NCI-H1436 treated with DMSO at 0.1 percent for 48 hours (cell line): ENCODE data around the gene ABCA2.
A peak's percentile ranks its signal among the peaks of the same experiment; 100 is the strongest.

Experiments
- DNase-seq: peaks from one replicate; lab custom pipeline; 2025; lab: John Stamatoyannopoulos, UW

ABCA2 gene

DNA sequence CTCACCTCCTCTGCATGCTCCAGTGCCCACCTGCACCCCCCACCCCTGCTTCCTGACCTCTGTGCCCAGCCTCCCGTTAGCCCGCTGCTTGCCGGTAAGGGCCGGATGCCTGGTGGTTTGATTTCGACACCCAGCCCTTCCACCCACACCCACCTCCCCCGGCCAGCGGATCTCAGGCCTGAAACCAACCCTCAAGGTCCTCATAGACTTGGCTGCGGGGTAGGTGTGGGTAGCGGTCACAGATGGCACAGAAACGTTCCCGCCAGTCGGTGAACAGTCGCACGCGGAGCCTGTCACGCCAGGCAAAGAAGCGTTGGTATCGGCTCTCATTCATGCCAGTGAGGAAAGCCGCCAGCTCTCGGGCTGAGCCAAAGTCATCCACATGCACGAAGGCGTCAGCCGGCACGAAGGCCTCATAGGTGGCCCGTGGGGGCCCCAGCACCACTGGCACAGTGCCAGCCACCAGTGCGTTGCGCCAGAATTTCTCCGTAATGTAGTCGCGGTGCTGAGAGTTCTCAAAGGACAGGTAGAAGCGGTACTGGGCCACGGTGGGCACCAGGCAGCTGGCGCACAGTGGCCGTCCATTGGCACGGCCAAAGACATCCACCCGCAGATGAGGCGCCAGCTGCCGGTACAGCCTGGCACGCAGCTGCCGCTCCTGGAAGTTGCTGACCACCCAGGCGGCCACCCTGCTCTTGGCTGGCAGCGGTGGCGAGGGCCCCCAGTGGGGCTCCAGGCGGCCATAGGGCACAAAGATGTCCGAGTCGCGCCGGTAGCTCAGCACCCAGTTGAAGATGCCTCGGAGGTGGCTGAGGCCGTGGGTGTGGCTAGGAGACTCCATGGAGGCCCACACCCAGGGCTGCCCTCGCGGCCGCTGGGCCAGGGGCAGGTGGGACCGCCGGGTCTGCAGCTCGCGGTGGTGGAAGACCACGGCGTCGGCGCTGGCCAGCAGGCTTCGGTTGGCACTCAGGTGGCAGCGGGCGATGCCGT lies 2.8 kb upstream of the ABCA2 start:
- DNase-seq = no peak

DNA sequence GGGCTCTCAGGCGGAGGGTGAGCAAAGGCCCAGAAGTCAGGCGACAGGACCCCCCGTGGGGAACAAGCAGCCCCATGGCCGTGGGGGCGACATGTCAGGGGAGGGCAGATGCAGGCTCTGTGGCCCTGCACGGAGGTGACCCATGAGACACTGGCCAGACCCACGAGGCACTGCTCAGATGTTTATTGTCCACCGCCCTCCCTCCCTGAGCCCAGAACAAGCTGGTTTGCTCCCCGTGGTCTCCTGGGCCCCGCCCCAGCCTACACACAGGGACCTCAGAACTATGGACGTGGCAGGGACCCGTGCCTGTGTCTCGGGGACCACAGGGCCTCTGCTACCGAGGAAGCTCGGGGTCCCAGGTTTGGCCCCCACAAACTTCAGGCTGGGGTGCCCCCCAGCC lies 2.0 kb upstream of the ABCA2 start:
- no peak for DNase-seq

GRCh38 chr9:137029058-137029936 lies 1.3 kb upstream of the ABCA2 start:
- DNase-seq = no peak

- no peak for DNase-seq
Measured at GRCh38 chr9:137028263-137029057, 423 bp upstream of the ABCA2 start.

DNA sequence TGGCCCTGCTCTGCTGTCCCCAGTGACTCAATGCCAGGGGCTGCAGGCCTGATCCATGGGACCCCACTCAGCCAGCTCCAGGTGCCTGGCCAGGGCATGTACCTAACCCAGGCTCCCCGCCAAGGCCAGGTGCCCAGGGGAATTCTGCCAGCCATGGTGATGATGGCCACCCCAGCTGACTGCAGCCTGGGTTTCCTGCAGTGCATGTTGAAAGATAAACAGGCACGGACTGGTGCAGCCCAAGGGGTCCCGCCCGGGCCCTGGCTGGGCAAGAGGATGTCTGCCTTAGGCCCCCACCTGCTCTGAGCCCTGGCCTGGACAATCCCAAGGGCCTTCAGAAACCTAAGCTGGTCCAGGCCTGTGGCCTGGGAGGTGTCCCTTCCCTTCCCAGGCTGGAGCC lies 1.2 kb downstream of the ABCA2 start:
- DNase-seq = no peak

- DNase-seq = no peak
Measured at GRCh38 chr9:137026384-137026783, 1.7 kb downstream of the ABCA2 start.

- peak; percentile 62 for DNase-seq
Measured at GRCh38 chr9:137025517-137025966, 2.5 kb downstream of the ABCA2 start.

DNA sequence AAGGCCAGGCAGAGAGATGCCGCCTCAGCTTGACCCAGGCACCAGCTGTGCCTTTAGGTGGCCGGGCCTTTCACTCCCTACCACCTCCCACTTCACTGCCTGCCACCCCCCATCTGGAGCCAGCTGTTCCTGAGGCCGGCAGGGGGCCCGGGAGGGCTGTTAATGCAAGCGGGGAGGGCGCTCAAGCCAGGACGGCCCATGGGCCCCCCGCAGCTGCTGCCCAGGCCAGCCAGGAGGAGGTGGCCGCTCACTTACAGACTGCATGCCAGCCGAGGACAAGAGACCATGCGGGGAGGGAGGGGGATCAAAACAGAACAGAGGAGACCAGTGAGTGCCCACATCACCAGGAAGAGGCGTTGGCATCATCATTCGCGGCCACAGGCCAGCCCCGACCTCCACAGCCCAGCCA lies 4.5 kb downstream of the ABCA2 start:
- no peak for DNase-seq

- no peak for DNase-seq
Measured at GRCh38 chr9:137023157-137023556, 4.9 kb downstream of the ABCA2 start.

DNA sequence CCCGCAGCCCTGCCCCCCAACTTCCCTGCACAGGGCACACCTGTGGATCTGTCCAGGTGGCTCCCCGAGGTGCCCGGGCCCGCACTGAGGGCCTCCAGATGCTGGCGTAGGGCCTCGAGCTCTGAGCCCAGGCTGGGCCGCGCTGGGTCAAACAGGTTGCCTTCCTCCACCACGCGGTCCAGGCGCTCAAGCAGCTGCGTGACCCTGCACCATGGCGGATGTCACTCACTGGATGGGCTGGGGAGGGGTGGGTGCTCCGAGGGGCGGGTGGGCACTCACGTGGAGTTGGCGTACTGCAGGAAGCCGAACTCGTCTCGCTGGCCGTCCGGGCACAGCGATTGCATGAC lies 5.4 kb downstream of the ABCA2 start:
- DNase-seq = no peak

GRCh38 chr9:137021979-137022661 lies 5.9 kb downstream of the ABCA2 start:
- DNase-seq = no peak

DNA sequence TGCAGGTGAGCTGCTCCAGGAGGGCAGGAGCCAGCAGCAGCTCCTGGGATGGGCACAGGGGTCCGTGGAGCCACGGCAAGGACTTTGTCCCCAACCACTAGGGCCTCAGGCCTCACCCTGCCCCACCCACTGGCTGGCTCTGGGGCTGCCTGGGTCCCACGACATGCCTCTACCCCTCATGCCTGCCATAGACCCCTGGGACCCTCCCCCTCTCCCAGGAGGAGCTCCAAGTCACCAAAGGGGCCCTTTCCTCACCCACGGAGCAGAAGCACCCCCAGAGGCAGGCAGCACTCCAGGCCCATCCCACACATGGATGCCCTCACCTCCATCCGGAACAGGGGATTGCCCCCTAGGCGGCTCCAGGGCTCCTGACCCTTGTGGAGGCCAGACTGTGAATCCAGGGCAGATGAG lies 6.5 kb downstream of the ABCA2 start:
- no peak for DNase-seq

- DNase-seq = no peak
Measured at GRCh38 chr9:137020771-137021567, 7.1 kb downstream of the ABCA2 start.

GRCh38 chr9:137019891-137020683 lies 8.0 kb downstream of the ABCA2 start:
- DNase-seq = no peak

GRCh38 chr9:137018761-137019559 lies 9.1 kb downstream of the ABCA2 start:
- no peak for DNase-seq

- DNase-seq = no peak
Measured at GRCh38 chr9:137017791-137018497, 10.1 kb downstream of the ABCA2 start.

DNA sequence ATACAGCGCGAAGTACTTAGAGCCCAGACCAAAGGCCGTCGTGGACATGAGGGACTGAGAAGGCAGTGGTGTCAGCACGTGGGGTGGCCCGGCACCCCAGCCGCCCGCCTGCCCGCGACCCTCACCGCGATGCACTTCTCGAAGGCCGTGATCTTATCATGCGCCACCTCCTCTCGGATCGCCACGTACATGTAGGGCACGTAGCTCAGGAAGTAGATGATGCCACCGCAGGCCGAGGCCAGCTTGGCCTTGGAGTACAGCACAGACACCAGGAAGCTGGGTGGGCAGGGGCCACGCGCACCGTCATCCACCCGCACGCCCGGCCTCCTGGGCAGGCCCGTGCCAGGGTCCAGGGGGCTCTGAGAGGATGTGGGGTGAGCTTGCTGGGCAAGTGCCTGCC lies 11.0 kb downstream of the ABCA2 start:
- DNase-seq = no peak

GRCh38 chr9:137016436-137016835 lies 11.6 kb downstream of the ABCA2 start:
- DNase-seq = no peak
